Gastrocnemius medialis (tissue), 4 donors: Measurements from ENCODE around the gene RGL2.
"Not testable (repeated sequence)": the region's sequence is repeated elsewhere in the genome, so short reads cannot be mapped to it uniquely, and the experiment has no call there.

Source experiments
- CTCF ChIP-seq, 5 experiments: fragments of 450-650 bp in 3 of 5; fragments of 200-600 bp in 2 of 5; sonication (generic) in 2 of 5; IDR thresholded peaks in 4 of 5; conservative IDR thresholded peaks in 1 of 5; 1 replicate in 4 of 5; 2 replicates in 1 of 5; pipeline ENCODE4 v1.5.1; 2016 to 2019; ENCODE audit warnings: antibody characterized with exemption in 5 of 5, mild to moderate bottlenecking in 3 of 5, moderate library complexity in 3 of 5
- POLR2A ChIP-seq, 2 donors: fragments of 450-650 bp; IDR thresholded peaks; one replicate each; pipeline ENCODE4 v1.6.1; 2017; ENCODE audit warnings: antibody characterized with exemption in 2 of 2, mild to moderate bottlenecking in 2 of 2, moderate library complexity in 2 of 2

DNA sequence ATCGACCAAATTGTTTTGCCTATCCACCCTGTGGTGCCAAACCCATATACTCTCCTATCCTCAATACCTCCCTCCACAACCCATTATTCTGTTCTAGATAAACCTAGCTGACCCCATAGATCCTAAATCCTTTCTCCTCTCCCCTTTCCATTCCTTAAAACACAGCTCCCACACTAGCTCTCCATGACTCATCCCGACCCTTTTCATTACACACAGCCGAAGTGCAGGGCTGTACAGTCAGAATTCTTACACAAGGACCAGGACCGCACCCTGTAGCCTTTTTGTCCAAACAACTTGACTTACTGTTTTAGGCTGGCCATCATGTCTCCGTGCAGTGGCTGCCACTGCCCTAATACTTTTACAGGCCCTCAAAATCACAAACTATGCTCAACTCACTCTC, 48.2 kb upstream of the RGL2 start:
- TF ChIP-seq CTCF (IDR thresholded peaks at IDR 0.05 in 4 of 5, conservative IDR thresholded peaks at IDR 0.05 in 1 of 5); POLR2A (IDR thresholded peaks at IDR 0.05): not testable (repeated sequence)
